ENCODE measurements around the gene CHADL.
A peak's percentile ranks its signal among the peaks of the same experiment; 100 is the strongest.

CHADL gene

DNA sequence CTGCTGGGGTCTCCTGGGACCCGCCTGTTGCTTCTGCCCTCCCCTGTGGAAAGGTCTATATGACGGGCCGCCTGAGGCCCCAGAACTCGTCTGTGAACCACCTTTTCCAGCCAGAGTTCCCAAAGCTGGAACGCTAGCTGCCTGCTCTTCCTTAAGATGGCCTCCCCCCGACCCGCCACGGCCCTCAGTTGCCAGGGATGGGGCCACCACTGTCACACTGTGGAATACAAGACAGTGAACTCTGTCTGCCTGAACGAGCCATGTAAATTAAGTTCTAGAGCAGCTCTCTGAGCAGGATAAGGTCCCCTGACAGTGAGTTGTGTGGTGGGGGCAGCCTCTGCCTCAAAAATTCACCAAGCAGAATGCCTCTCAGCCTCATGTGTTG lies 10.3 kb downstream of the CHADL start:
- no peak for DNase-seq (ENCODE audit: low read depth, low spot score)

DNA sequence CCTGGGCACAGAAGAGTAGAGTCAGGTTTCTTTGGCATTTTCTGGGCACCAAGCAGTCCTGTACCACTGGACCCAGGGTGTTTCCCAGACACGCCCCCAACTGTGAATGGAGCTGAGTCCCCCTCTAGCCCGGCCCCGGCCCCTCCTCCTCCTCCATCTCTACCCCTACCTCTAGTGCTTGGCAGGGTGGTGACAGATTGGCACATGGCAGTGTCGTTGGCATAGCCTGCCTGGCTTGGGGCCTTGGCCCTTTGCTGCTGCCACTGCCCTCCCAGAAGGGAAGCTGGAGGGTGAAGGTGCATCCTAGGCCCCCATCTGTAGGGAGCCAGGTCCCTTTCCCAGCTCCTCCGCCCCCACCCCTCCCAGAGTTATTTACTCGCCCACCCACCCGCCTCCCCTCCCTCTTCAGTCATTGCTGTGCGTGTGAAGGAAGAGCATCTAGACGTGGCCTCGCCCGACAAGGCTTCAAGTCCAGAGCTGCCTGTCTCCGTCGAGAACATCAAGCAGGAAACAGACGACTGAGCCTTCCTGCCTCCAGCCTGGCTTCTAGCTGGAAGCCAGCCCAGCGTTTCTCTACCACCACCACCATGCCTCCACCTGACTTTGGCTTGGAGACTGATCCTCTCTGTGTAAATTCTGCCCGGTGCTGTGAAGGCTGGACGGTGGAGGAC lies 10.9 kb downstream of the CHADL start:
- DNase-seq (ENCODE audit: low read depth, low spot score) = no peak

- DNase-seq (ENCODE audit: low read depth, low spot score) = no peak
Observed at GRCh38 chr22:41229215-41229614, 11.5 kb downstream of the CHADL start.

GRCh38 chr22:41226723-41227655 lies 13.7 kb downstream of the CHADL start:
- DNase-seq (ENCODE audit: low read depth, low spot score) = no peak

DNA sequence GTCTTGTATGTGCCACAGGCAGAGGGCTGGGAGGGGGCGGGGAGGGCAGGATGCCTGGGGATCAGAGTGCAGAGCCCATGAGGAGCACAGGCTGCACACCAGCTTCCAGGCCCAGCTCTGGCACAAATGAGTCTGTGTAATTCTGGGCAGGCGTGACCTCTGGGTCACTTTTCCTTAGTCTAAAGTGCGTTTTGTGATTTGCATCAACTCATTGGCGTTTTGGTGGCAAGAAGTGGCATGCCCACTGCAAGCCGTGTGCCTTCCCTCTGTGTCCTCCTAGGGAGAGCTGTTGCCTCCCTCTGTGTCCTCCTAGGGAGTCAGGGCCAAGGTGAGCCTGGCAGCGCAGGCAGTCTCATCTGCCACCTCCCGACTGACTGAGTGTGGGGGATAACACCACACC lies 17.2 kb downstream of the CHADL start:
- no peak for DNase-seq (ENCODE audit: low read depth, low spot score)

- DNase-seq (ENCODE audit: low read depth, low spot score) = no peak
Observed at GRCh38 chr22:41222846-41223507, 17.8 kb downstream of the CHADL start.

DNA sequence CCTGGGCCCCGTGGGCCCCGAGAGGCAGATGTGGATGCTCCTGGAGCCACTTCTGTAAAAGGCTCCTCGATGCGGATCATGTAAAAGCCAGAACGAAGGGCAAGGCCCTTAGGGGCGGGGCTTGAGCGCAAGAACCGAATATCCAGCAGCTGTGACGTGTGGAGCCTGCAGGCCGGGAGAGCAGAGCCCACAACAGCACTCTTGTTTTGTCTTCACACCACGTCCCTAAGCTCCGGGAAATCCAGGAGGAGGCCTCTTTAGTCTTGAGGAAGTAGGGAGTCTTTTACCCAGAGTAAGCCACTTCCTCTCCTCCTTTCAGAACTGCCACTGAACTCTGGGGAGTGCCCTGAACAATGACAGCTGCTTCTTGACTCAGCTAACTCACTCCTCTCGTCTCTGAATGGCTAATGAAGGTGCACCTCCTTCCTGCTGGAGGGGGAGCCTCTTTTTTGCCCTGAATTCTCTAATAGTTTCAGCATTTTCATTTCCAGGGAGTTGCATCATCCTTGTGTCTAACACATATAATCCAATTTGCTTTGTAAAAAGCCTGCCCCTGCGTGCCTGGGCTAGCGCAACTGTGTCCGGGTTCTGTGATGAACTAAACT lies 23.1 kb downstream of the CHADL start:
- DNase-seq (ENCODE audit: low read depth, low spot score) = peak; percentile 70

DNA sequence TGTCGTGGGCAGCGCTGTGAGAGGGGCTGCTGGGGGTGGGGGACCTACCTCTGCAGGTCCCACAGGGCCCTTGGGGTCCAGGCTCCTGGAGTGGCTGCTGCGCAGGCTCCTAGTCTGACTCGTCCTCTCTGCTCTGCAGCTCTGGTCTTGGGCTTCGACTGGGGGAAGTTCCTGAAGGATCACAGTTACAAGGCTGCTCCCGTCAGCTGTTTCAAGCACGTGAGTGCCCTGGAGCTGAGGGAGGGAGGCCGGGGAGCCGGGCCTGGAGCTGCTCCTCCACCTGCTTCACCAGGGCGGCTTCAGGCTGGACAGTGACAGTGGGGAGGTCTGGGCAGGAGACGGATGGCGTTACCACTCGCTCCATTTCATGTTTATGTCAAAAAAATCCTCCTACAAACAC lies 23.7 kb downstream of the CHADL start:
- DNase-seq (ENCODE audit: low read depth, low spot score) = peak; percentile 13

DNA sequence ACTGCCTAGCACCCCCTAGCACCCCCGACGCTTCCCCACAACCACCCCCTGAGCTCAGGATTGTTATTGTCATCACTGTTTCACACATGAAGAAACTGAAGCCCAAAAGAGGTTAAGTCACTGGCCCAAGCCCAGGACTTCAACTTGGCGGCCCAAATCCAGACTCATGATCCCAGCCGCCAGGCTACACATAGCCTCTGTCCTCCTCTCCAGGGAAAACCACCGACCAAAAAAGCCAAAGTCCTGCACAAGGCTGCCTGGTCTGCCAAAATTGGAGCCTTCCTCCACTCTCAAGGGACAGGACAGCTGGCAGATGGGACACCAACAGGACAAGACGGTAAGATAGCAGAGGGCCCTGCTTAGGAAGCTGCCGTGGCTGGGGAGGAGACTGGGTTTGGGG lies 24.8 kb downstream of the CHADL start:
- no peak for DNase-seq (ENCODE audit: low read depth, low spot score)

- no peak for DNase-seq (ENCODE audit: low read depth, low spot score)
Observed at GRCh38 chr22:41215409-41215808, 25.3 kb downstream of the CHADL start.

GRCh38 chr22:41206719-41207118 lies 34.0 kb downstream of the CHADL start:
- DNase-seq (ENCODE audit: low read depth, low spot score) = no peak

DNA sequence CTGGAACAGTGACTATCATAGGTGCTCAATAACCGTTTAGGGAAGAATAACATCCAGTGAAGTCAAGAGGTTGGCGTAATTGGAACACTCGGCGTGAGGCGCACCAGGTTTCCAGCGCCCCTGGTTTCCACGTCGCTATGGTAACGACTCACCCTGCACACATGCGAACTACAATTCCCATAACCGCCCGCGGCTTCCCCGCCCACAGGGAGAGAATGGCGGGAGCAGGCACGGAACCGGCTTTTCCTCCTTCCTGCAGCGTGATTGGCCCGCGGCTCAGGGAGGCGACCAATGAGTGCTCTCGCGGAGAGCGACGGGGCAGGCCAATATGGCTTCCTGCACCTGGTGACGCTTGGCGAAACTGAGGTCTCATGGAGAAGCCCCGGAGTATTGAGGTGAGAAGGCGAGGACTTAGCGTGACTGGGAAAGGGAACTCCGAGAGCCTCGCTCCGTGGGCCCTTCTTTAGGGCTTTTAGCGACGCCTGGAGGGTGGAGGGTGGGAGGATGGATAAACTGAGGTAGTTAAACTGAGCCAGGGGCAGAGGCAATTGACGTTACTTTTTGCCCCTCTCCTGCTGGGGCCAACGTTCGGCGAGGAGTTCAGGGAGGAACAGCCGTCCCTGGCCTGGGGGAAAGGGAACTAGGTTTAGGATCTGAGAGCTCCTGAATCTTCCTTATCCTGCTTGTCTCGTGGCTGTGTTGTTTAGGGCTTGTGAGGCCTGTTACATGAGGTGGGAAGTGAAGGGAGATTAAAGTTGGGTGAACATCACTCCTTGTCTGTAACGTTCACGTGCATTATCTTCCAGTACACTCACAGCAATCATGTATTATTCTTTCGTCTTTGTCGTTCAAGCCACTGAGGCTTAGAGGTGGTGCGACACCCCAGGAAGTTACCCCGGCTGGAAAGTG lies 35.5 kb downstream of the CHADL start, which contains the start of gene L3MBTL2:
Gene L3MBTL2 (plus strand): TSS at position 321 of the 909 bp plus-strand sequence. CDS start 51 bp downstream, at position 372.
- DNase-seq (ENCODE audit: low read depth, low spot score) = peak; percentile 98

- no peak for DNase-seq (ENCODE audit: low read depth, low spot score)
Observed at GRCh38 chr22:41204066-41204465, 36.7 kb downstream of the CHADL start.

DNA sequence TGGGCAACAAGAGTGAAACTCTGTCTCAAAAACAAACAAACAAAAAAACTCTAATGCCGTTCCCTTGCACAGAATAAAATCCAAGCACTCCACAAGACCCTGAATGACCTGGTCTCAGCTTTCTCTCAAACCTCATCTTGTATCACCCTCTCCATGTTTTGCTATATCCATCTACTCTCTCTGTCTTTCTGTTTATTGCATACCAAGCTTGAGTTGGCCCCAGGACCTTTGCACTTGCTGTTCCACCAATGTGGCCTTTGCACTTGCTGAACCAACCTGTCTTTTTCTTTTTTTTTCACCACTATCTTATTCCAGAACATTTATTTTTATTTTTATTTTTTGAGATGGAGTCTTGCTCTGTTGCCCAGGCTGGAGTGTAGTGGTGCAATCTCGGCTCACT lies 37.6 kb downstream of the CHADL start:
- DNase-seq (ENCODE audit: low read depth, low spot score) = no peak

- no peak for DNase-seq (ENCODE audit: low read depth, low spot score)
Observed at GRCh38 chr22:41201141-41201540, 39.6 kb downstream of the CHADL start.

DNA sequence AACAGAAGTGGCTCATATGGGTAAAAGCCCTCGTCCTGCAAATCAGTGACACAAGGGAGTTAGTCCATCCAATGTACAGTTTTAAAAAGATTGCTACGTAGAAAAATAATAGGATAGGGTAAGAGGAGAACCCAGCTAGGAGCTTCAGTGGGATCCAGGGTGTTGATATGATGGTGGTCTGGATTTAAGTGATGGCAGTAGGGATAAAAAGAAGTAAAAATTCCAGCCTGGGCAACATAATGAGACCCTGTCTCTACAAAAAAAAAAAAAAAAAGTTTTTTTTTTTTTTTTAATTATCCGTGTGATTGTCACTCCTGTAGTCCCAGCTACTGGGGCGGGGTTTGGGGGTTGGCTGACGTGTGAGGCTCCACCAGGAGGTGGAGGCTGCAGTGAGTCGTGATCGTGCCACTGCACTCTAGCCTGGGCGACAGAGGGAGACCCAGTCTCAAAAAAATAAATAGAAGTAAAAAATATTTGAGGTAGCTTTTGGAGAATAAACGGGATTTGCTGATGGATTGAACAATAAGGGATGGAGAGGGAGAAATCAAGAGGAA lies 42.6 kb downstream of the CHADL start:
- peak; percentile 47 for DNase-seq (ENCODE audit: low read depth, low spot score)

DNA sequence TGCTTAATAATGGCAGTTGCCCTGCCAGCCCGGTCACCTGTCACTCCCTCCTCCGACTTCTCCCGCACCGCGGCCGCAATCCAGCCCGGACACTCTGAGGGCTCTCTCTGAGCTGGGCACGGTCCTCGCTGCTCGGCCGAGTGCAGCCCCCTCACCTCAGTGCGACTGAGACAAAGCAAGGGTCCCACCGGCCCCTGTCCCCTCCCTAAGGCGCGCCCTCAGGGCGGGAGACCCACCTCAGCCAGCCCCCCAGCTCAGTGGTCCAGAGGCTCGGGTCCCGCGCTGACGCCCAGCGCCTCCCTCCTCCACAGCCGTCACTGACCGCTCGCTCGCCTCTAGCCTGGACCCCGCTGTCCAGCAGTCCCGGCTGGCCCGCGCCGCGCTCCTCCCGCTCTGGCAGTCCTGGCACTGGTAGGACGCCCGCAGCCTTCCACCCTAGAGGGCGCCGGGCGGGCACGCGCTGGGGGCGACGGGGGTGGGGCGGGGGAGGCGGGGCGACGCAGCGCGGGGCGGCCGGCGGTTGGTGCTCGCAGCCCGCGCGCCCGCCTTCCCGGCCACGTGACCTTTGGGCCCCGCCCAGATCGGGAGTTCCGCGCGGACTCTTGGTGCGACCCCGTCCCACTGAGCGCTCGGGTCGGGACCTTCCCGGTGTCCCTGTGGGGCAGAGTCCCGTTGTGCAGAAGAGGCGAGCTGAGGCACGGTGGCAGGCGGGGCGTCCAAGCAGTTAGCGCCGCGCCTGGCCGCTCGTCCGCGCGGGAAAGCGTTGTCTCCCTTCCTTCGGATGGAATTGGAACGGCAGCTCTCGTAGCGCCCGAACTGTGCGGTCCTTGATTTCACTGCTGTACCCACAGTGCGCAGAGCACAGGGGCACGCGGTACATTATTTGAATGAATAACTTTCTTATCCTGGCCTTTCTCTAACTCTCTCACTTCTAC lies 43.4 kb downstream of the CHADL start:
- DNase-seq (ENCODE audit: low read depth, low spot score) = peak; percentile 85

DNA sequence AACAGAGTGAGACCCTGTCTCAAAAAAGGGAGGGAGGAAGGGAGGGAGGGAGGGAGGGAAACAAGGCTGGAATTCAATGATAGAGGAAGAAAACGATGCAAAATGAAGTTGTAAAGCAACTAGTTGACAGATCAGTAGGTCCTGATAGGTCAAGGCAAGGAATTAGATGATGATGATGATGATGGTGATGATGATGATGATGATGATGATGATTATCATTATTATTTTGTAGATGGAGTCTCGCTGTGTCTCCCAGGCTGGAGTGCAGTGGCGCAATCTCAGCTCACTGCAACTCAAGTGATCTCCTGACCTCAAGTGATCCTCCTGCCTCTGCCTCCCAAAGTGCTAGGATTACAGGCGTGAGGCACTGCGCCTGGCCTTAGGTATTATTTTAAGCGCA lies 46.9 kb downstream of the CHADL start:
- DNase-seq (ENCODE audit: low read depth, low spot score) = no peak

DNA sequence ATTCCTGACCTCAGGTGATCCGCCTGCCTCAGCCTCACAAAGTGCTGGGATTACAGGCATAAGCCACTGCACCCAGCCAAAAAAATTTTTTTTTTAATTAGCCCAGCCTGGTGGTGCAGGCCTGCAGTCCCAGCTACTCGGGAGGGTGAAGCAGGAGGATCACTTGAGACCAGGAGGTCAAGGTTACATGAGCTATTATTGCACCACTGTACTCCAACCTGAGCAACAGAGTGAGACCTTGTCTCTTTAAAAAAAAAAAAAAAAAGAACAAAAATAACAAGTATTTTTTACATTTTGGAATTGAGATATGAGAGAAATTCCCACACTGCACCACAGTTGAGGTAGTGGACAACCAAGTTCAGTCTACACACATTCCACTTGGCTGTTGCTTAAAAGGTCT lies 49.3 kb downstream of the CHADL start:
- DNase-seq (ENCODE audit: low read depth, low spot score) = no peak
